ENCODE measurements around the gene NTSR1.

NTSR1 gene

DNA sequence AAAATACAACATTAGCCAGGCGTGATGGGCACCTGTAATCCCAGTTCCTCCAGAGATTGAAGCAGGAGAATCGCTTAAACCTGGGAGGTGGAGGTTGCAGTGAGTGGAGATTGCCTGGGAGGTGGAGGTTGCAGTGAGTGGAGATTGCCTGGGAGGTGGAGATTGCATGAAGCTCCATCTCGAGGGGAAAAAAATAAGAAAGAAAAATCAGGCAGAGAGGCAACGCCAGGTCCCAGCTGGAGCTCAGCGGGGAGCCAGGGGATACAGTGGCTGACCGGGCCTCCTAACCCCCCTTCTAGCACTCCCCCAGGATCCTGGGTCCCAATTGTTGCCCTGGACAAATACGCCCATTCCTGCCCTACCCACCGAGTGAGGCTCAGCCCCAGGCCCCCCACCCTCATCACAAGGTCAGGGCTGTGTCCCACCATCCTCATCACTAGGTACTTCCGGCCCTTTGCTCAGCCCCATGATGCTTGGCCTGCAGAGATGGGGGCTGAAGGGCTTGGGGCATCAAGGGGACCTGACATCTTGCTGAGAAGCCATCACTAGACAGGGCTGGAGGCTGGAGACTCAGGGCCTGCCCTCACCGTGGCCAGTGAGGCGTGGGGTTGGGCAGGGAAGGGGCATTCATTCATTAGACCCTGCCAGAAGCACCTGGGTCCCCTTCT, 97.9 kb downstream of the NTSR1 start:
- no peak for DNase-seq

DNA sequence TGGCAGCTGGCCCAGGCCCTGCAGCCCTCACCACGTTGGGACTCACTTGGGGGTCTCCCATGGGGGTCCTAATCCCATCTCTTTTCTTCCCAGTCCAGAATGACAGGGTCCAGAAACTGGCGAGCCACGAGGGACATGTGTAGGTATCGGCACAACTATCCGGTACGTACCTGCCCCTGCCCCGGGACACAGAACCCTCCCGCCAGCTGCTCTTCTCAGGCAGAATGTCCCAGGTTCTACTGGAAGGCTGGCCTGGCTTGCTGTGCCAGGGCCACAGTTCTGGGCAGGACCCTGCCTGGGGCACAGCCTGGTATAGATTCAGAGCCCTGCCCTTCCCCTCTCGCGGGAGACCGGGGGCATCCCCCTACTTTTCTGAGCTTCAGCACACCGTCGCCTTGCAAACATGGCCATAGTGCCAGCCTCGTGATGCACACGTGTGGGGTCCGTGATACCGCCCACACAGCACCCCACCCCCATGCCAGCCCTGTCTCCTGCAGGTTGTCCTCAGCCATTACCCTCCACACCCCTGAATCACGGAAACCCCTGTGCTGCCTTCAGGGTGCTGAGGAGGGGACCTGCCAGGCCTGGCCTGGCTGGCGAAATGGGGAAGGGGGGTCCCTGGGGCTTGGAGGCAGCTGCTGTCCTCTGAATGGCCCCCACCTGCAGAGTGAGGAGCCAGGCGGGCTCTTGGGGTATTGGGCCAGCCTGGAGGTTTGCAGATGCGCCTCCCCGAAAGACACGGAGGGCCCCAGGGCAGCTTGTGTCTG, 99.0 kb downstream of the NTSR1 start:
- DNase-seq = no peak

DNA sequence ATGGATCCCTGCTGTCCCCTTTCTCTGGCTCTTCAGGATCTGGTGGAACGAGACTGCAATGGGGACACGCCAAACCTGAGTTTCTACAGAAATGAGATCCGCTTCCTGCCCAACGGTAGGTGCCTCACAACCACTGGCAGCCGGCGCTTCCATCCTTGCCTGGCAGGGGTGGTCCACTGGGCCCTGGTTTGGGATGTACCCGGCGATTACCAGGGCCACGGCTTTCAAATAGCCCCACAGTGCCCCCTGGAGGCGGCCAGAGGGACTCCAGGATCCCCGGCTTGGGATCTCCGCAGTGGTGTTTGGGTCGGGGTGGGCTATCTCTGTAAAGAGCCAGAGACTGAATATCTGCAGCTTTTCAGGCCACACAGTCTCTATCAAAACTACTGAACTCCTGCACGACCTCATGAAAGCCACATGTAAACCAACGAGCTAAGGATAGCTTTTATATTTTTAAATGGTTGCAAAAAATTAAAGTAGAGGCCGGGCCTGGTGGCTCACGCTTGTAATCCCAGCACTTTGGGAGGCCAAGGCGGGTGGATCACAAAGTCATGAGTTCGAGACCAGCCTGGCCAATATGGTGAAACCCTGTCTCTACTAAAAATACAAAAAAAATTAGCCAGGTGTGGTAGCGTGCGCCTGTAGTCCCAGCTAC, 99.7 kb downstream of the NTSR1 start:
- DNase-seq = peak; percentile 56

GRCh38 chr20:62809530-62810428, 101.1 kb downstream of the NTSR1 start:
- DNase-seq = no peak

DNA sequence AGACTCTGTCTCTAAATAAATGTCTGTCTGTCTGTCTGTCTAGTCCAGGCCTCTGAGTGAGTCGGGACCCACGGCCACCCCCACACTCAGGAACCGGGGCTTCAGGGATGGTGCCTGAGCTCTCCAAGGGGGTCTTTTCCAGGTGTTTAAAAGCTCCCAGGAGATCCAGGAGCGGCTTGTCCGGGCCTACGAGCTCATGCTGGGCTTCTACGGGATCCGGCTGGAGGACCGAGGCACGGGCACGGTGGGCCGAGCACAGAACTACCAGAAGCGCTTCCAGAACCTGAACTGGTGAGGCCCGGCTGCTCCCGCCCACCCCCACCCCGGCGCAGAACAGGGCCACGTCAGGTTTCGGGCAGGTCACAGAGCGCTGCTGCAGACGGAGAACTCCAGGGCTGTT, 102.7 kb downstream of the NTSR1 start:
- DNase-seq = no peak

DNA sequence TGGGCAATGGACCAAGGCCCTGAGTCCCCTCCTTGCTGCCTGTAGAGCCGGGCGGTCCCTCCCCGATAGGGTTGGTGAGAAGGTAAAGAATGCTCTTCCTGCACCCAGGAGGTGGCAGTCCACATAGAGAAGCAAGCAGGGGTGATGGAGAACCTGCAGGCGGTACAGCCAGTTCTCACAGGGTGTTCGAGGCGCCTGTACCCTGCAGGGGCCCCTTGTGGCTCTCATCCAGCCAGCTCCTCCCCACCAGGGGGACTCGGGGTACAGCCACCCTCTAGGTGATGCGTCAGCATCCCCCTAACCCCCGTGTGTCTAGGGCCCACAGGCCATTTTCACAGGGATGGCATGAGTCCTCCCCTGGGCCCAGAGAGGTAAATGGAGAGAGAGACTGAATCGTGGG, 103.1 kb downstream of the NTSR1 start:
- DNase-seq = no peak

All from activated effector memory CD4-positive, alpha-beta T cell treated with Interleukin-2 at 50 U/mL for 16 hours (primary cell).